ENCODE measurements around the gene SLC12A7. TPM values are rescaled to one million over a fixed set of nuclear protein-coding genes. Genes with fewer than 3 reads are reported as not detected.

SLC12A7 gene
- polyA plus RNA-seq, 2 donors: 4.0 to 4.7 TPM

DNA sequence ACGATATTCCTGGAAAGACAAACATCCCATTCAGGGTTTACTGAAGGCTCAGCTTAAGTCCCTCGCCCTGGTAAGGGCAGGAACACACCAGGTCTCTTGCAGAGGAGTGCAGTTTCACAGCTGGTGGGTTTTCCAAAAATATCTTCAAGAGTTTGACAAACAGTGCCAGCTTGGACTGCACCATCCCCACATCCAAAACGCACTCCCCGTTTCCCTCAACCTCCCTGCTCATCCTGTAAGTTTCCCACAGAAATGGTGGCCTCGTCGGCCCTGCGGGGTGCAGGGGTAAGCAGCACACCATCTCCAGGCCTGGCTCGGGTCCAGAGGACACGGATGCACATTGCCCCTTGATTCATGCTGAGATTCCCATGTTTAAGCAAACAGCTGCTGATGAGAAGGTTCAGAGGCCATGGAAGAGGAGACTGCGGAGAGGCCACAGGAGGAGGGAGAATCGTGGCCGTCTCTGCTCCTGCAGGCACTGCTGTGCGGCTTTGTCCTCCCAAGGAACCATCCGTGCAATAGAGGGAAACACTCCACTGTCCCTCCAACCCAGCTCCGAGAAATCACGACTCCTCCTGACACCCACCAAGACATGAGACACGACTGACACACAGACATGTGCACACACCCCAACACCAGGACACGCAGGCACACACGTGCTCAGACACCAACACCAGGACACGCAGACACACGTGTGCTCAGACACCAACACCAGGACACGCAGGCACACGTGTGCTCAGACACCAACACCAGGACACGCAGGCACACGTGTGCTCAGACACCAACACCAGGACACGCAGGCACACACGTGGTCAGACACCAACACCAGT is 24.0 kb upstream of the SLC12A7 start:
- H3K27me3 ChIP-seq (ENCODE audit: control insufficient read depth in 1 of 2, insufficient read depth in 2 of 2, low read length in 2 of 2): no peaks in the 10 kb centered on the region
- no peak overlapping the region for H3K27ac ChIP-seq (ENCODE audit: low read depth in 2 of 2, low read length in 1 of 2)
- H3K36me3 ChIP-seq (ENCODE audit: control insufficient read depth in 2 of 2, insufficient read depth in 2 of 2, low read length in 1 of 2): no peaks in the 10 kb centered on the region
- peaks cover 0 to 2% of the 10 kb centered on the region in 2 donors for H3K9me3 ChIP-seq (ENCODE audit: control insufficient read depth in 2 of 2, insufficient read depth in 1 of 2, low read depth in 1 of 2, low read length in 1 of 2)
- H3K4me1 ChIP-seq (ENCODE audit: control insufficient read depth in 2 of 2, insufficient read depth in 2 of 2, low read length in 1 of 2): peaks cover 0 to 12% of the 10 kb centered on the region in 2 donors
- 80 to 88% methylated on average over 27 of the region's 27 CpGs for WGBS, 2 donors
- H3K4me3 ChIP-seq (ENCODE audit: low read depth in 1 of 2, low read length in 2 of 2): no peak overlapping the region

DNA sequence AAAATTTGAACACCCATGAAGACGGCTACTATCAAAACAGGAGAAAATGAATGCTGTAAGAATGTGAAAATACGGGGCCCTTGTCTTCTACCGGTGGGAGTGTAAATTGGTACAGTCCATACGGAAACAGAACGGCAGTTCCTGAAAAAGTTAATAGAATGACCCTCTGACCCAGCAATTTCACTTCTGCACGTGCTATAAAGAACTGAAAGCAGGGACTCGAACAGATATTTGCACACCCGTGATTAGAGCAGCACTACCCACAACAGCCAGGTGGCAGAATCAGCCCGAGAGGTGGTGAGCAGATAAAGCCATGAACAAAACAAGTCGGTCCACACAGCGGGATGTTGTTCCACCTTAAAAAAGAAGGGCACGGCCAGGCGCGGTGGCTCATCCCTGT is 22.6 kb upstream of the SLC12A7 start:
- Histone ChIP-seq H3K4me1 (ENCODE audit: control insufficient read depth in 2 of 2, insufficient read depth in 2 of 2, low read length in 1 of 2) (peaks cover 0 to 9% of the 10 kb centered on the region in 2 donors), H3K4me3 (ENCODE audit: low read depth in 1 of 2, low read length in 2 of 2) (no peak overlapping the region), H3K36me3 (ENCODE audit: control insufficient read depth in 2 of 2, insufficient read depth in 2 of 2, low read length in 1 of 2) (no peaks in the 10 kb centered on the region), H3K27me3 (ENCODE audit: control insufficient read depth in 1 of 2, insufficient read depth in 2 of 2, low read length in 2 of 2) (no peaks in the 10 kb centered on the region), H3K27ac (ENCODE audit: low read depth in 2 of 2, low read length in 1 of 2) (no peak overlapping the region), H3K9me3 (ENCODE audit: control insufficient read depth in 2 of 2, insufficient read depth in 1 of 2, low read depth in 1 of 2, low read length in 1 of 2) (peaks cover 0 to 2% of the 10 kb centered on the region in 2 donors)
- WGBS, 2 donors: 47 to 65% methylated on average over 14 of the region's 14 CpGs

DNA sequence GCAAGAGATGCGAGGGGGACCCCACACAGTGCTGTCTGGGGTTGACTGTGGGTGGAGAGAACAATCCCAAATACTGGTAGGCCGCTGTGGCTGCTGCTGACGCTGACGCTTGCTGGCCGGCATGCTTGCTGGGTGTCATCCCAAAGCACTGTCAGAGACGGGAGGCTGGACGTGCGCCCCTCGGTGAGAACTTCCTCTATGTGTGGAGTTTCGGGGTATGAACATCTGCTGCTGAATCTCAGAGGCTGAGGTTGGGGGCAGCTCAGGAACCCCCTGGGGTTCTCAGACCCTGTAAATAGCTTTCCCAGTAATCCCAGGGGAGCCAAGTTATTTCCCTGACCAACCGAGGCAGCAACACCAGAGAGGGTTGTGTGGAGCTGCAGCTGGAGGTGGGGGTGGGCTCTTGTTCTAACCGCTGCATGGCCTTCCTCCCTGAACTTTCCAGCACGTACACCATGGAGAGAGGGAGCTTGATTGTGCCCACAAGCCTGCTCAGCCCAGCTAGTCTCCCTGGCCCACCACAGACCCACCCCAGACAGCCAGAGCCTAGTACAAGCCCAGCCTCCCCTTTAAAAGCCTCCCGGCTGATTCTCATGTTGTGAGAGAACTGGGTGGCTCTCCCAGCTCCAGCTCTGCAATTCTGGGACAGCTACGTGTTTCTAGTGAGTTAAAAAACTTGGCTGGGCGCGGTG is 21.8 kb upstream of the SLC12A7 start:
- no peaks in the 10 kb centered on the region for H3K27me3 ChIP-seq (ENCODE audit: control insufficient read depth in 1 of 2, insufficient read depth in 2 of 2, low read length in 2 of 2)
- H3K27ac ChIP-seq (ENCODE audit: low read depth in 2 of 2, low read length in 1 of 2): no peak overlapping the region
- H3K36me3 ChIP-seq (ENCODE audit: control insufficient read depth in 2 of 2, insufficient read depth in 2 of 2, low read length in 1 of 2): no peaks in the 10 kb centered on the region
- peaks cover 0 to 5% of the 10 kb centered on the region in 2 donors for H3K4me1 ChIP-seq (ENCODE audit: control insufficient read depth in 2 of 2, insufficient read depth in 2 of 2, low read length in 1 of 2)
- 63 to 71% methylated on average over 17 of the region's 17 CpGs for WGBS, 2 donors
- H3K4me3 ChIP-seq (ENCODE audit: low read depth in 1 of 2, low read length in 2 of 2): no peak overlapping the region
- H3K9me3 ChIP-seq (ENCODE audit: control insufficient read depth in 2 of 2, insufficient read depth in 1 of 2, low read depth in 1 of 2, low read length in 1 of 2): no peaks in the 10 kb centered on the region

DNA sequence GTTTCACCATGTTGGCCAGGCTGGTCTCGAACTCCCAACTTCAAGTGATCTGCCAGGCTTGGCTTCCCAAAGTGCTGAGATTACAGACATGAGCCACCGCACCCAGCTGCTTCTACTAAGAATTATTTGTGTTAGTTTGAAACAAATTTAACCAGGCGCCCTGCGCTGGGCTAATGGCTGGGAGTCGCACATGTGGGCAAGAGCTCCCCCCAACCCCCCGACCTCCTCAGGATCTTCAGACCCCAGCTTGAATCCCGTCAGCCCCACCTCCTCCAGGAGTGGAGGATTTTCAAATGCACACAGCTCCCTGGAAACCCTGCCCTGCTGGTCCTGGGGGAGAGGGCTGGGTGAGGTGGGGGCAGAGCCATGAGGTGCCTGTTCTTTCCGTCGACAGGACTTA is 21.2 kb upstream of the SLC12A7 start:
- no peaks in the 10 kb centered on the region for H3K27me3 ChIP-seq (ENCODE audit: control insufficient read depth in 1 of 2, insufficient read depth in 2 of 2, low read length in 2 of 2)
- H3K9me3 ChIP-seq (ENCODE audit: control insufficient read depth in 2 of 2, insufficient read depth in 1 of 2, low read depth in 1 of 2, low read length in 1 of 2): no peaks in the 10 kb centered on the region
- no peak overlapping the region for H3K27ac ChIP-seq (ENCODE audit: low read depth in 2 of 2, low read length in 1 of 2)
- H3K4me3 ChIP-seq (ENCODE audit: low read depth in 1 of 2, low read length in 2 of 2): no peak overlapping the region
- H3K36me3 ChIP-seq (ENCODE audit: control insufficient read depth in 2 of 2, insufficient read depth in 2 of 2, low read length in 1 of 2): no peaks in the 10 kb centered on the region
- WGBS, 2 donors: 86 to 87% methylated on average over 9 of the region's 9 CpGs
- peaks cover 0 to 5% of the 10 kb centered on the region in 2 donors for H3K4me1 ChIP-seq (ENCODE audit: control insufficient read depth in 2 of 2, insufficient read depth in 2 of 2, low read length in 1 of 2)

DNA sequence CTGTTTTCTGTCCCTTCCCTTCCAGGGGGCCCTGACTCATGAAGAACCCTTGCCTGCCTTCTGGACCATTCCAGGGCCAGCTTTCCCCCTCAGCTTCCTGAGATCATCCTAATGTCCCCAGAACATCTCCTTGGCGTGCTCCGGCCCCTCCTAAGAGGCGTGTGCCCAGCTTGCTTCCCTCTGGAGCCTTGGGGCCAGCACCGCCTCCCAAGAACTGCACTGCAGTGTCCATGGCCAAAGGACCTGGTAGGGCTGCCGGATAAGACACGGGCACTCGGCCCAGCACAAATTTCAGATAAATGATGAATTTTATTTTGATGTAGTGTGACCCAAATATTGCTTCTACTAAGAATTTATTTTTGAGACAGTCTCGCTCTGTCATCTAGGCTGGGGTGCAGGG is 20.7 kb upstream of the SLC12A7 start:
- H3K27me3 ChIP-seq (ENCODE audit: control insufficient read depth in 1 of 2, insufficient read depth in 2 of 2, low read length in 2 of 2): no peaks in the 10 kb centered on the region
- 77 to 79% methylated on average over 8 of the region's 8 CpGs for WGBS, 2 donors
- no peak overlapping the region for H3K4me3 ChIP-seq (ENCODE audit: low read depth in 1 of 2, low read length in 2 of 2)
- no peak overlapping the region for H3K27ac ChIP-seq (ENCODE audit: low read depth in 2 of 2, low read length in 1 of 2)
- no peaks in the 10 kb centered on the region for H3K36me3 ChIP-seq (ENCODE audit: control insufficient read depth in 2 of 2, insufficient read depth in 2 of 2, low read length in 1 of 2)
- peaks cover 0 to 7% of the 10 kb centered on the region in 2 donors for H3K4me1 ChIP-seq (ENCODE audit: control insufficient read depth in 2 of 2, insufficient read depth in 2 of 2, low read length in 1 of 2)
- H3K9me3 ChIP-seq (ENCODE audit: control insufficient read depth in 2 of 2, insufficient read depth in 1 of 2, low read depth in 1 of 2, low read length in 1 of 2): no peaks in the 10 kb centered on the region

DNA sequence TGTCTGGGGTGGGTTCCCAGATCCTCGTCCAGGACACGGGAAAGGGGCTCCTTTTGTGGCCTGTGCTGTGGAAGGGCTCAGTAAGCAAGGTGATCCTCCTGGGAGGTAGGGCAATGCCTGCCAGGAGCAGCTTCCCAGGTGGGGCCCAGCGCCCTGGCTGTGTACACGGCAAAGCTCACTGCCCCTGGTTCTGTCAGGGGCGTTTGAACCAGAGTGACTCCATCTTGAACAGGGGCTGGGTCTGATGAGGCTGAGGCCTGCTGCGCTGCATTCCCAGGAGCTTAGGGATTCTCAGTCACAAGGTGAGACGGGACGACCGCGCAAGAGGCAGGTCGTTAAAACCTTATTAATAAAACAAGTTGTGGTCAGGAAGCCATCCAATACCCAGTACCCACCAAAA is 19.9 kb upstream of the SLC12A7 start:
- Histone ChIP-seq H3K27ac (ENCODE audit: low read depth in 2 of 2, low read length in 1 of 2) (no peak overlapping the region), H3K4me3 (ENCODE audit: low read depth in 1 of 2, low read length in 2 of 2) (no peak overlapping the region), H3K36me3 (ENCODE audit: control insufficient read depth in 2 of 2, insufficient read depth in 2 of 2, low read length in 1 of 2) (no peaks in the 10 kb centered on the region), H3K27me3 (ENCODE audit: control insufficient read depth in 1 of 2, insufficient read depth in 2 of 2, low read length in 2 of 2) (no peaks in the 10 kb centered on the region), H3K9me3 (ENCODE audit: control insufficient read depth in 2 of 2, insufficient read depth in 1 of 2, low read depth in 1 of 2, low read length in 1 of 2) (peaks cover 0 to 2% of the 10 kb centered on the region in 2 donors), H3K4me1 (ENCODE audit: control insufficient read depth in 2 of 2, insufficient read depth in 2 of 2, low read length in 1 of 2) (peaks cover 0 to 7% of the 10 kb centered on the region in 2 donors)
- WGBS, 2 donors: 90% methylated on average over 11 of the region's 11 CpGs

DNA sequence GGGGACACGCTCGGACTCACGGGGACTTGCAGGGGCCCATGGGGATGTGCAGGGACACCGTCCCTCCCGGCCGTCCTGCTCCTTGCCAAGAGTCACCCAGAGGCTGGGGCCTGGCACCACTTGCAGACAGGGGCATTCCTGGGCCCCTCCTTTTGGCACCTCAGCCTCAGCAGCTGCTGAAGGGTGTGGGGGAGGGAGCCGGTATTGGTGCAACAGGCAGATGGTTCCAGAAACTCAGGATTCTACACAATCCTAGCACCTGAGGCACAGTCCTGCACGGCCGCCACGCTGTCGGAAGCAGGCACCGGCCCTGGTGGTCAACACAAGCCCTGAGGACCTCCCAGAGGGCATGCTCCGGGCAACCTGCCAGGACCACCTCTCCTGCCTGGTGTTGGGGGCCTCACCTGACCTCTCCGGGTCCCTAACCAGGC is 19.3 kb upstream of the SLC12A7 start:
- H3K27ac ChIP-seq (ENCODE audit: low read depth in 2 of 2, low read length in 1 of 2): no peak overlapping the region
- no peaks in the 10 kb centered on the region for H3K36me3 ChIP-seq (ENCODE audit: control insufficient read depth in 2 of 2, insufficient read depth in 2 of 2, low read length in 1 of 2)
- no peak overlapping the region for H3K4me3 ChIP-seq (ENCODE audit: low read depth in 1 of 2, low read length in 2 of 2)
- peaks cover 0 to 7% of the 10 kb centered on the region in 2 donors for H3K4me1 ChIP-seq (ENCODE audit: control insufficient read depth in 2 of 2, insufficient read depth in 2 of 2, low read length in 1 of 2)
- WGBS, 2 donors: 52 to 66% methylated on average over 14 of the region's 14 CpGs
- H3K27me3 ChIP-seq (ENCODE audit: control insufficient read depth in 1 of 2, insufficient read depth in 2 of 2, low read length in 2 of 2): no peaks in the 10 kb centered on the region
- peaks cover 0 to 2% of the 10 kb centered on the region in 2 donors for H3K9me3 ChIP-seq (ENCODE audit: control insufficient read depth in 2 of 2, insufficient read depth in 1 of 2, low read depth in 1 of 2, low read length in 1 of 2)

DNA sequence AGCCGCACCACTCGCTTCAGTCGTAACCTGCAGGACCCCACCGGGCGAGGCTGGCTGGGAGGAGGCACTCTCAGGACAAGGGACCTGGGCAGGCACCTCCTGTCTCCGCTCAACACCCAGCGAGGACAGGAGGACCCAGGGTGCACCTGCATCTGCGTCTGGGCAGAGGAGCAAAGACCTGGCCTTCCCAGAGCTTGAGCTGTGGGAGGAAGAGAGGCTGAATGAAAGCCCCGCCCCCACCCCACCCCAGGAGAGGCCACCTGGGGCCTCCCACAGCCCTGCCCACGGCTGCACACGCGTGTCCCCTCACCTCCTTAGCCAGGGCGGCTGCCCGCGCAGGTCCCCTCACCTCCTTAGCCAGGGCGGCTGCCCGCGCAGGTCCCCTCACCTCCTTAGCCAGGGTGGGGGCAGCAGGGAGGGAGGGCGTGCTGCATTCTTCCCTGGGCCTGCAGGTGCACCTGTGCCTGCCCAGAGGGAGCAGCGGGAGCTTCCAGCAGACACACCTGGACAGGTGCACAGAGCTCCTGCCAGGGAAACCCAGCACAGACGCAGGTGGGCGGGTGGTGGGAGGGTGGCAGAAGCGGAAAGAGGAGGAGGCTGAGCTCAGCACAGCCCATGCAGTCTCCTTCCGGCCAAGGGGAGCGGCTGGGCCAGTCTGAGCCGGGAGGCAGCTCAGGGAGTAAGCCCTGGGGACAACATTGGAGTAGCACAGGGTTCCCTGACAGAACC is 18.5 kb upstream of the SLC12A7 start:
- H3K4me1 ChIP-seq (ENCODE audit: control insufficient read depth in 2 of 2, insufficient read depth in 2 of 2, low read length in 1 of 2): peaks cover 0 to 7% of the 10 kb centered on the region in 2 donors
- WGBS, 2 donors: 43 to 56% methylated on average over 26 of the region's 26 CpGs
- H3K4me3 ChIP-seq (ENCODE audit: low read depth in 1 of 2, low read length in 2 of 2): no peak overlapping the region

DNA sequence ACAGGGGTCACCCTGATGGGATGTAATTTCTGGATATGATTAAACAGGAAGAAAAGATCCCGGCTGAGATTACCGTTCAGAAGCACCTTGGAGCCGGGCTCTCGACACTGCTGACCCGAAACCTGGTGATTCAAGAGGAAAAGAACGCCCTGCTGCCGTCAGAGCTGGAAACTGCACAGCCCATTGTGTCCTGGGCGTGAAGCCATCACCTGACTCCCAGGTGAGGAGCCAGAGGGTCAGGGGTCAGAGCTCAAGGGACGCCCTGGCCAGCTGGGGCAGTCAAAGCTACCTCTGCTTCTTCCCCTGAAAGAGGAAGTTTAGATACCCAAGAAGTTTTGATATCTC is 17.8 kb upstream of the SLC12A7 start:
- no peak overlapping the region for H3K27ac ChIP-seq (ENCODE audit: low read depth in 2 of 2, low read length in 1 of 2)
- no peaks in the 10 kb centered on the region for H3K27me3 ChIP-seq (ENCODE audit: control insufficient read depth in 1 of 2, insufficient read depth in 2 of 2, low read length in 2 of 2)
- no peaks in the 10 kb centered on the region for H3K36me3 ChIP-seq (ENCODE audit: control insufficient read depth in 2 of 2, insufficient read depth in 2 of 2, low read length in 1 of 2)
- peaks cover 0 to 7% of the 10 kb centered on the region in 2 donors for H3K4me1 ChIP-seq (ENCODE audit: control insufficient read depth in 2 of 2, insufficient read depth in 2 of 2, low read length in 1 of 2)
- no peak overlapping the region for H3K4me3 ChIP-seq (ENCODE audit: low read depth in 1 of 2, low read length in 2 of 2)
- WGBS, 2 donors: 36 to 41% methylated on average over 9 of the region's 9 CpGs
- peaks cover 0 to 2% of the 10 kb centered on the region in 2 donors for H3K9me3 ChIP-seq (ENCODE audit: control insufficient read depth in 2 of 2, insufficient read depth in 1 of 2, low read depth in 1 of 2, low read length in 1 of 2)

More for the DNA sequence above, 18.5 kb upstream of the SLC12A7 start:
- Histone ChIP-seq H3K27me3 (ENCODE audit: control insufficient read depth in 1 of 2, insufficient read depth in 2 of 2, low read length in 2 of 2) (no peaks in the 10 kb centered on the region), H3K9me3 (ENCODE audit: control insufficient read depth in 2 of 2, insufficient read depth in 1 of 2, low read depth in 1 of 2, low read length in 1 of 2) (peaks cover 0 to 2% of the 10 kb centered on the region in 2 donors), H3K27ac (ENCODE audit: low read depth in 2 of 2, low read length in 1 of 2) (no peak overlapping the region), H3K36me3 (ENCODE audit: control insufficient read depth in 2 of 2, insufficient read depth in 2 of 2, low read length in 1 of 2) (no peaks in the 10 kb centered on the region)

Measured in esophagus (tissue), 2 donors.